OCI-LY7 (cell line): ENCODE results near the gene RPL12.

Source experiments
- CTCF ChIP-seq: fragments of 200-600 bp; sonication (generic); conservative IDR thresholded peaks from 2 replicates; pipeline ENCODE4 v1.5.1; 2014; ENCODE audit warnings: mild to moderate bottlenecking, antibody characterized with exemption, low read length, moderate library complexity, mixed read lengths
- EZH2phosphoT487 ChIP-seq: fragments of 200-600 bp; sonication (generic); IDR thresholded peaks from 2 replicates; pipeline ENCODE4 v1.6.1; 2018; ENCODE audit warnings: low read depth, borderline replicate concordance, mild to moderate bottlenecking, mixed run types, antibody characterized with exemption, low read length, moderate library complexity, mixed read lengths

- TF ChIP-seq CTCF (no peak), EZH2phosphoT487 (no peak)
These were observed 47.1 kb upstream of the RPL12 start for GRCh38 chr9:127498298-127498697.
